K562 (cell line): ENCODE results near the gene PTPN20. TPM values are rescaled to one million over a fixed set of nuclear protein-coding genes. Genes with fewer than 3 reads are reported as not detected.

Source experiments
- BRD4 ChIP-seq: fragments of 200-600 bp; sonication (generic); IDR thresholded peaks from 2 replicates; pipeline ENCODE4 v1.6.1; 2017; ENCODE audit warnings: inconsistent platforms
- CBFA2T2 ChIP-seq: fragments of 450-650 bp; conservative IDR thresholded peaks from 2 replicates; pipeline ENCODE4 v1.6.1; 2017; ENCODE audit warnings: mild to moderate bottlenecking
- CBX1 ChIP-seq: sonication (generic); IDR thresholded peaks from 2 replicates; pipeline ENCODE4 v1.6.1; 2016; ENCODE audit warnings: antibody characterized with exemption, low read depth, mild to moderate bottlenecking
- CHCHD3 ChIP-seq: fragments of 250-450 bp; sonication (Bioruptor Pico); IDR thresholded peaks from 2 replicates; pipeline ENCODE4 v2.1.2; 2022; ENCODE audit warnings: mild to moderate bottlenecking
- GATAD2A ChIP-seq: fragments of 450-650 bp; IDR thresholded peaks from 2 replicates; pipeline ENCODE4 v1.6.1; 2017
- NFIC ChIP-seq: fragments of 450-650 bp; IDR thresholded peaks from 2 replicates; pipeline ENCODE4 v1.6.1; 2017; ENCODE audit warnings: mild to moderate bottlenecking, inconsistent platforms
- TAF1 ChIP-seq: IDR thresholded peaks from 2 replicates; pipeline ENCODE4 v1.6.1; 2011; ENCODE audit warnings: mild to moderate bottlenecking, low read length, moderate library complexity; ENCODE audit not compliant: insufficient read depth, control insufficient read depth, severe bottlenecking; ENCODE audit errors: extremely low read depth
- ZNF408 ChIP-seq: fragments of 250-450 bp; sonication (Bioruptor Pico); IDR thresholded peaks from 2 replicates; pipeline ENCODE4 v1.4.0; 2020; ENCODE audit warnings: low read depth, mild to moderate bottlenecking, moderate library complexity
- ZNF511 ChIP-seq: sonication (generic); formaldehyde crosslinking; IDR thresholded peaks from 2 replicates; pipeline ENCODE4 v1.8.0; 2022; ENCODE audit warnings: mild to moderate bottlenecking, missing genetic modification reagents
- polyA plus RNA-seq, 8 experiments: library from polyadenylated mRNA; depleted of rRNA in 4 of 8; stranded (reverse) in 5 of 8; unstranded in 3 of 8; fragments of >200 nt; fragmentation: Nextera tagmentation in 2 of 8; fragmentation: Illumina TruSeq in 1 of 8; extraction: Ambion mirVana in 2 of 8; extraction: Trizol in 1 of 8; gene quantifications; 2 replicates each; pipeline versions ENCODE4 v1.2.1 to v1.2.3, GENCODE V29; 2011 to 2014; ENCODE audit warnings: inconsistent platforms in 1 of 8, missing spikeins in 1 of 8
- total RNA-seq, 7 experiments: library from RNA; depleted of rRNA in 6 of 7; stranded (reverse); fragments of >200 nt in 6 of 7; fragmentation: Illumina TruSeq in 2 of 7; extraction: Trizol in 2 of 7; gene quantifications; 2 replicates each; pipeline versions ENCODE4 v1.2.1 to v1.2.3, GENCODE V29; 2011 to 2021; ENCODE audit warnings: low replicate concordance in 1 of 7
- TF ChIP-seq, protein P1 (sequence below): sonication (generic); formaldehyde crosslinking; IDR thresholded peaks from 2 replicates; pipeline ENCODE4 v1.5.0; 2020; ENCODE audit warnings: missing genetic modification reagents
- TF ChIP-seq, protein P2 (sequence below): sonication (generic); formaldehyde crosslinking; IDR thresholded peaks from 2 replicates; pipeline ENCODE4 v1.9.0; 2022; ENCODE audit warnings: mild to moderate bottlenecking, missing genetic modification reagents

The PTPN20 gene
- total and polyA plus RNA-seq, 9 of the 15 experiments (the other 6 are each of a cell fraction or from before 2014, with no cell fraction given) = 0.03 to 0.18 (median 0.10) TPM; not detected in 6

DNA sequence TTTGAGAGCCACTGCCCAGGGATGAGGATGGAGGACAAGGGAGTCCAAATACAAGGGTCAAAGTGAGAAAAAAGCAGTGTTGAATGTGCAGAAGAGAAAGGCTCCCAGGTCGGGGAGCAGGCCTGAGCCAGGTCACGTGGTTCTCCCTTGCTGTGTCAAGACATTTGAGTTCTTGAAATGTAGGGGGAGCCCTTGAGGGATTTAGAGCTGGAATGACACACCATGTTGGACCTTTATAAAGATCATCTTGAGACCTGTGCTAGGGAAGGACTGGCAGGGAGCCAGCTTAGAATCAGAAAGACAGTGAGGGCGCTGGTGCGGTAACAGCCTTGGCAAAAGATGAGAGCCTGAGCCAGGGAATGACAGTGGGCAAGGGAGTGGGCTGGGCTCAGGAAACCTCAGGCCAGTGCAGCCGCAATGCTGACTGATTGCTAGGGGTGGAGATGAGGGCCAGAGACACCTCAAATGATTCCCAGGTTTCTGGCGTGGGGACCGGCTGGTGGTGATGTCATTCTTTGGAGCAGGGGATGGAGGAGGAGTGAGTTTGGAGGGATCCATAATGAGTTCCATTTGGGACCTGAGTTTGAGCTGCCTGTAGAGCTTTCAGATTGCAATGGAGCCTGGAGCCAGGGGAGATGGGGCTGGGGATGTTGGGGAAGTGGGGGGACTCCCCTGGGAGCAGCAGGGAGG lies 120.1 kb downstream of the PTPN20 start (continued):
- no peak for TF ChIP-seq CBX1
- no peak for TF ChIP-seq TAF1
- no peak for TF ChIP-seq CHCHD3 (CRISPR knock-in tag)
- TF ChIP-seq CBFA2T2 = peak; percentile 80
- peak; percentile 89 for TF ChIP-seq NFIC
- TF ChIP-seq, protein P1, sequence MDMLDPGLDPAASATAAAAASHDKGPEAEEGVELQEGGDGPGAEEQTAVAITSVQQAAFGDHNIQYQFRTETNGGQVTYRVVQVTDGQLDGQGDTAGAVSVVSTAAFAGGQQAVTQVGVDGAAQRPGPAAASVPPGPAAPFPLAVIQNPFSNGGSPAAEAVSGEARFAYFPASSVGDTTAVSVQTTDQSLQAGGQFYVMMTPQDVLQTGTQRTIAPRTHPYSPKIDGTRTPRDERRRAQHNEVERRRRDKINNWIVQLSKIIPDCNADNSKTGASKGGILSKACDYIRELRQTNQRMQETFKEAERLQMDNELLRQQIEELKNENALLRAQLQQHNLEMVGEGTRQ (CRISPR knock-in tag) = peak; percentile 90
- no peak for TF ChIP-seq ZNF511 (CRISPR knock-in tag)
- no peak for TF ChIP-seq GATAD2A
- TF ChIP-seq, protein P2, sequence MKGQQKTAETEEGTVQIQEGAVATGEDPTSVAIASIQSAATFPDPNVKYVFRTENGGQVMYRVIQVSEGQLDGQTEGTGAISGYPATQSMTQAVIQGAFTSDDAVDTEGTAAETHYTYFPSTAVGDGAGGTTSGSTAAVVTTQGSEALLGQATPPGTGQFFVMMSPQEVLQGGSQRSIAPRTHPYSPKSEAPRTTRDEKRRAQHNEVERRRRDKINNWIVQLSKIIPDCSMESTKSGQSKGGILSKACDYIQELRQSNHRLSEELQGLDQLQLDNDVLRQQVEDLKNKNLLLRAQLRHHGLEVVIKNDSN (CRISPR knock-in tag) = peak; percentile 80
- no peak for TF ChIP-seq ZNF408 (CRISPR knock-in tag)
- no peak for TF ChIP-seq BRD4
